Tibial nerve (tissue), 4 donors: ENCODE data around the gene ZNF618. TPM values are rescaled to one million over a fixed set of nuclear protein-coding genes. Genes with fewer than 3 reads are reported as not detected.
"Not testable (repeated sequence)": the region's sequence is repeated elsewhere in the genome, so short reads cannot be mapped to it uniquely, and the experiment has no call there.

Experiments
- DNase-seq, 2 donors: peaks; one replicate each; pipeline ENCODE4 v3.0.0-alpha.2; 2019; ENCODE audit warnings: low spot score in 2 of 2
- H3K27ac ChIP-seq, 4 donors: fragments of 200-600 bp; sonication (generic) in 3 of 4; one replicate each; pipeline ENCODE4 v1.5.1; 2017 to 2019; ENCODE audit warnings: mild to moderate bottlenecking in 1 of 4
- H3K27me3 ChIP-seq, 2 donors: fragments of 200-600 bp; sonication (generic) in 1 of 2; one replicate each; pipeline versions ENCODE4 v1.5.1 to v1.6.0; 2017 to 2019
- H3K36me3 ChIP-seq, 3 donors: fragments of 200-600 bp; sonication (generic); one replicate each; pipeline ENCODE4 v1.5.1; 2018 to 2019
- H3K4me1 ChIP-seq, 4 donors: fragments of 200-600 bp; sonication (generic) in 3 of 4; one replicate each; pipeline ENCODE4 v1.5.1; 2017 to 2019
- H3K4me3 ChIP-seq, 4 donors: fragments of 200-600 bp; sonication (generic) in 3 of 4; one replicate each; pipeline ENCODE4 v1.5.1; 2017 to 2019; ENCODE audit warnings: mild to moderate bottlenecking in 1 of 4, moderate library complexity in 1 of 4
- H3K9me3 ChIP-seq, 4 donors: fragments of 200-600 bp; sonication (generic) in 3 of 4; one replicate each; pipeline ENCODE4 v1.5.1; 2017 to 2019
- CTCF ChIP-seq, 5 experiments: fragments of 200-600 bp in 3 of 5; fragments of 450-650 bp in 2 of 5; sonication (generic) in 3 of 5; IDR thresholded peaks; one replicate each; pipeline ENCODE4 v1.5.1; 2016 to 2019; ENCODE audit warnings: antibody characterized with exemption in 5 of 5, mild to moderate bottlenecking in 3 of 5, moderate library complexity in 2 of 5
- EP300 ChIP-seq, 2 donors: sonication (generic); formaldehyde crosslinking; IDR thresholded peaks; one replicate each; pipeline ENCODE4 v1.6.1; 2017; ENCODE audit warnings: antibody characterized with exemption in 2 of 2, mild to moderate bottlenecking in 1 of 2
- POLR2A ChIP-seq, 2 donors: fragments of 450-650 bp; IDR thresholded peaks; one replicate each; pipeline ENCODE4 v1.6.1; 2017; ENCODE audit warnings: antibody characterized with exemption in 2 of 2, mild to moderate bottlenecking in 2 of 2, moderate library complexity in 2 of 2
- WGBS, 2 donors: methylation state at CpG; one replicate each; pipeline ENCODE4 v1.1.5; 2018; 5-methylcytosine and 5-hydroxymethylcytosine counted together
- total RNA-seq, 4 donors: library from RNA; depleted of rRNA; stranded (reverse); fragments of >200 nt; gene quantifications; one replicate each; pipeline ENCODE4 v1.1.0, GENCODE V29; 2016

Gene ZNF618
- total RNA-seq, 4 donors from 2014 or later: 7.3 to 11.6 (median 9.0) TPM

GRCh38 chr9:113995401-113995800 lies 119.3 kb downstream of the ZNF618 start:
- H3K4me3 ChIP-seq: no peak overlapping the region

GRCh38 chr9:113995963-113996362 lies 119.9 kb downstream of the ZNF618 start:
- H3K27ac ChIP-seq: no peak overlapping the region
- DNase-seq: no peak
- no peaks in the 10 kb centered on the region for H3K9me3 ChIP-seq
- no peaks in the 10 kb centered on the region for H3K27me3 ChIP-seq
- TF ChIP-seq POLR2A (IDR thresholded peaks at IDR 0.05) (no peak), CTCF (IDR thresholded peaks at IDR 0.05) (no peak), EP300 (IDR thresholded peaks at IDR 0.05) (no peak)
- peaks cover 0 to 14% (median 0%) of the 10 kb centered on the region in 3 donors for H3K36me3 ChIP-seq
- 80 to 87% methylated on average over 3 of the region's 3 CpGs for WGBS, 2 donors
- peaks cover 0 to 42% (median 15%) of the 10 kb centered on the region in 4 donors for H3K4me1 ChIP-seq
- H3K4me3 ChIP-seq: no peak overlapping the region

More at GRCh38 chr9:113995401-113995800, 119.3 kb downstream of the ZNF618 start:
- TF ChIP-seq POLR2A (IDR thresholded peaks at IDR 0.05) (no peak), EP300 (IDR thresholded peaks at IDR 0.05) (no peak), CTCF (IDR thresholded peaks at IDR 0.05) (no peak)
- Histone ChIP-seq H3K4me1 (peaks cover 0 to 43% (median 15%) of the 10 kb centered on the region in 4 donors), H3K27ac (no peak overlapping the region), H3K36me3 (peaks cover 0 to 10% (median 0%) of the 10 kb centered on the region in 3 donors), H3K27me3 (no peaks in the 10 kb centered on the region), H3K9me3 (no peaks in the 10 kb centered on the region)
- WGBS, 2 donors: 84 to 88% methylated on average over 4 of the region's 4 CpGs
- DNase-seq: no peak

- no peak for DNase-seq
- TF ChIP-seq EP300 (IDR thresholded peaks at IDR 0.05) (no peak), CTCF (IDR thresholded peaks at IDR 0.05) (no peak), POLR2A (IDR thresholded peaks at IDR 0.05) (no peak)
- 95 to 98% methylated on average over 6 of the region's 6 CpGs for WGBS, 2 donors
- H3K4me3 ChIP-seq: no peak overlapping the region
- peaks cover 0 to 36% (median 15%) of the 10 kb centered on the region in 4 donors for H3K4me1 ChIP-seq
- H3K27ac ChIP-seq: no peak overlapping the region
- peaks cover 0 to 20% (median 0%) of the 10 kb centered on the region in 3 donors for H3K36me3 ChIP-seq
- no peaks in the 10 kb centered on the region for H3K27me3 ChIP-seq
- no peaks in the 10 kb centered on the region for H3K9me3 ChIP-seq
Measured at GRCh38 chr9:113996531-113997001, 120.5 kb downstream of the ZNF618 start.

- H3K4me3 ChIP-seq, DNase-seq, H3K9me3 ChIP-seq, H3K27ac ChIP-seq, H3K27me3 ChIP-seq: not testable (repeated sequence)
- peaks cover 0 to 31% (median 12%) of the 10 kb centered on the region in 4 donors for H3K4me1 ChIP-seq
- WGBS, 2 donors: 93 to 100% methylated on average over 3 of the region's 3 CpGs
- H3K36me3 ChIP-seq: peaks cover 0 to 25% (median 0%) of the 10 kb centered on the region in 3 donors
Measured at GRCh38 chr9:113997064-113997463, 121.0 kb downstream of the ZNF618 start.

- Histone ChIP-seq H3K27ac (no peak overlapping the region), H3K4me3 (no peak overlapping the region), H3K4me1 (peaks cover 0 to 26% (median 9%) of the 10 kb centered on the region in 4 donors), H3K36me3 (peaks cover 0 to 30% (median 0%) of the 10 kb centered on the region in 3 donors), H3K9me3 (no peaks in the 10 kb centered on the region), H3K27me3 (no peaks in the 10 kb centered on the region)
- WGBS, 2 donors: 93 to 96% methylated on average over 5 of the region's 5 CpGs
- TF ChIP-seq POLR2A (IDR thresholded peaks at IDR 0.05) (no peak), EP300 (IDR thresholded peaks at IDR 0.05) (no peak), CTCF (IDR thresholded peaks at IDR 0.05) (no peak)
- no peak for DNase-seq
Measured at GRCh38 chr9:113997610-113998009, 121.5 kb downstream of the ZNF618 start.
